Activated T-cell treated with anti-CD3 and anti-CD28 coated beads, Interleukin-2, amount 50 U/mL, for 1 hour (primary cell): ENCODE data around the gene GMCL1.
"Not testable (repeated sequence)": the region's sequence is repeated elsewhere in the genome, so short reads cannot be mapped to it uniquely, and the experiment has no call there.

Experiments
- DNase-seq: peaks from one replicate; pipeline ENCODE4 v3.0.0-alpha.2; 2020

Gene GMCL1

GRCh38 chr2:69810550-69810949 is 18.9 kb upstream of the GMCL1 start:
- no peak for DNase-seq

- DNase-seq: no peak
These were observed 18.4 kb upstream of the GMCL1 start for GRCh38 chr2:69811018-69811417.

- DNase-seq: no peak
These were observed 17.9 kb upstream of the GMCL1 start for GRCh38 chr2:69811591-69811990.

GRCh38 chr2:69815717-69816116 is 13.7 kb upstream of the GMCL1 start:
- no peak for DNase-seq

- peak; percentile 46 for DNase-seq
These were observed 12.4 kb upstream of the GMCL1 start for GRCh38 chr2:69816923-69817542.

- DNase-seq: no peak
These were observed 11.5 kb upstream of the GMCL1 start for GRCh38 chr2:69817729-69818501.

GRCh38 chr2:69827796-69828540 is 1.5 kb upstream of the GMCL1 start:
- DNase-seq: no peak

- no peak for DNase-seq
These were observed 563 bp upstream of the GMCL1 start for GRCh38 chr2:69828938-69829255.

GRCh38 chr2:69830045-69830905 is 815 bp downstream of the GMCL1 start:
- peak; percentile 56 for DNase-seq

- DNase-seq: not testable (repeated sequence)
These were observed 1.4 kb downstream of the GMCL1 start for GRCh38 chr2:69830906-69831241.

- no peak for DNase-seq
These were observed 2.0 kb downstream of the GMCL1 start for GRCh38 chr2:69831354-69831905.

- DNase-seq: no peak
These were observed 4.3 kb downstream of the GMCL1 start for GRCh38 chr2:69833752-69834151.

GRCh38 chr2:69835666-69836065 is 6.2 kb downstream of the GMCL1 start:
- no peak for DNase-seq

GRCh38 chr2:69836316-69836715 is 6.9 kb downstream of the GMCL1 start:
- no peak for DNase-seq

GRCh38 chr2:69837533-69837932 is 8.1 kb downstream of the GMCL1 start:
- no peak for DNase-seq

GRCh38 chr2:69843993-69844392 is 14.5 kb downstream of the GMCL1 start:
- no peak for DNase-seq

- DNase-seq: no peak
These were observed 15.1 kb downstream of the GMCL1 start for GRCh38 chr2:69844560-69844959.

GRCh38 chr2:69846182-69847067 is 17.0 kb downstream of the GMCL1 start:
- no peak for DNase-seq

GRCh38 chr2:69847068-69847828 is 17.8 kb downstream of the GMCL1 start:
- no peak for DNase-seq

GRCh38 chr2:69848186-69848790 is 18.8 kb downstream of the GMCL1 start:
- DNase-seq: no peak

- DNase-seq: no peak
These were observed 28.8 kb downstream of the GMCL1 start for GRCh38 chr2:69858261-69858660.
